Smooth muscle cell (in vitro differentiated cells): ENCODE results near the gene ATMIN. TPM values are rescaled to one million over a fixed set of nuclear protein-coding genes. Genes with fewer than 3 reads are reported as not detected.

Experiments used
- DNase-seq: peaks from one replicate; lab custom pipeline; 2025; ENCODE audit not compliant: unreplicated experiment; lab: John Stamatoyannopoulos, UW
- H2AFZ ChIP-seq: fragments of 200-600 bp; sonication (generic); 2 replicates; pipeline ENCODE4 v1.6.0; 2016; ENCODE audit warnings: antibody characterized with exemption, low read depth, mild to moderate bottlenecking
- H3F3A ChIP-seq: fragments of 200-600 bp; sonication (generic); 2 replicates; pipeline ENCODE4 v1.6.0; 2017; ENCODE audit warnings: antibody characterized with exemption, low read depth
- H3K27ac ChIP-seq: fragments of 200-600 bp; sonication (generic); 2 replicates; pipeline ENCODE4 v1.5.1; 2016; ENCODE audit warnings: low read depth, mild to moderate bottlenecking
- H3K27me3 ChIP-seq: fragments of 200-600 bp; sonication (generic); 2 replicates; pipeline ENCODE4 v1.6.1; 2016; ENCODE audit warnings: low read depth, mild to moderate bottlenecking
- H3K36me3 ChIP-seq: fragments of 200-600 bp; sonication (generic); 2 replicates; pipeline ENCODE4 v1.5.1; 2016; ENCODE audit warnings: low read depth
- H3K4me1 ChIP-seq: fragments of 200-600 bp; sonication (generic); 2 replicates; pipeline ENCODE4 v1.5.1; 2016; ENCODE audit warnings: low read depth
- H3K4me2 ChIP-seq: fragments of 200-600 bp; sonication (generic); 2 replicates; pipeline ENCODE4 v1.6.0; 2016; ENCODE audit warnings: mild to moderate bottlenecking
- H3K4me3 ChIP-seq: fragments of 200-600 bp; sonication (generic); 2 replicates; pipeline ENCODE4 v1.5.1; 2016; ENCODE audit warnings: mild to moderate bottlenecking
- H3K79me2 ChIP-seq: fragments of 200-600 bp; sonication (generic); 2 replicates; pipeline ENCODE4 v1.6.0; 2016; ENCODE audit warnings: low read depth, mild to moderate bottlenecking
- H3K9ac ChIP-seq: fragments of 200-600 bp; sonication (generic); 2 replicates; pipeline ENCODE4 v1.6.0; 2016; ENCODE audit warnings: low read depth
- H3K9me3 ChIP-seq: fragments of 200-600 bp; sonication (generic); replicated peaks from 2 replicates; pipeline ENCODE4 v1.5.1; 2016; ENCODE audit warnings: low read depth
- H4K20me1 ChIP-seq: fragments of 200-600 bp; sonication (generic); 2 replicates; pipeline ENCODE4 v1.6.0; 2016; ENCODE audit warnings: low read depth
- CTCF ChIP-seq: fragments of 200-600 bp; sonication (generic); IDR thresholded peaks from 2 replicates; pipeline ENCODE4 v1.5.1; 2017; ENCODE audit warnings: borderline replicate concordance, mild to moderate bottlenecking, antibody characterized with exemption; ENCODE audit not compliant: insufficient read depth, poor library complexity, severe bottlenecking
- WGBS: methylation state at CpG from one replicate; pipeline ENCODE4 v1.1.7; 2016; ENCODE audit warnings: low lambda C conversion rate; 5-methylcytosine and 5-hydroxymethylcytosine counted together
- polyA plus RNA-seq: library from polyadenylated mRNA; unstranded; fragments of >200 nt; fragmentation: Nextera tagmentation; extraction: Ambion mirVana; gene quantifications from 2 replicates; pipeline ENCODE4 v1.2.1, GENCODE V29; 2016
- total RNA-seq: library from RNA; depleted of rRNA; stranded (reverse); fragments of >200 nt; gene quantifications from 2 replicates; pipeline ENCODE4 v1.2.3, GENCODE V29; 2014

ATMIN gene
- total and polyA plus RNA-seq, 2 experiments from 2014 or later = 28.7 to 38.3 TPM

- Histone ChIP-seq H3K4me2 (no peak overlapping the region), H3K4me1 (no peaks in the 10 kb centered on the region), H3F3A (no peaks in the 10 kb centered on the region), H4K20me1 (no peaks in the 10 kb centered on the region), H3K79me2 (peaks cover 12% of the 10 kb centered on the region), H3K27me3 (no peaks in the 10 kb centered on the region), H2AFZ (no peak overlapping the region), H3K9me3 (no peaks in the 10 kb centered on the region), H3K36me3 (no peaks in the 10 kb centered on the region), H3K27ac (no peak overlapping the region), H3K9ac (no peak overlapping the region), H3K4me3 (no peak overlapping the region)
- WGBS = 99% methylated on average over 5 of the region's 5 CpGs
- TF ChIP-seq CTCF = no peak
- no peak for DNase-seq
Measured at GRCh38 chr16:81088836-81089235, 53.2 kb downstream of the ATMIN start.

- no peaks in the 10 kb centered on the region for H3K27me3 ChIP-seq
- H3K4me3 ChIP-seq = peak overlapping the region; percentile 93
- H4K20me1 ChIP-seq = no peaks in the 10 kb centered on the region
- no peaks in the 10 kb centered on the region for H3K9me3 ChIP-seq
- H3K4me1 ChIP-seq = no peaks in the 10 kb centered on the region
- H3K27ac ChIP-seq = no peak overlapping the region
- no peak overlapping the region for H3K9ac ChIP-seq
- H2AFZ ChIP-seq = no peak overlapping the region
- DNase-seq = no peak
- peaks cover 6% of the 10 kb centered on the region for H3F3A ChIP-seq
- H3K36me3 ChIP-seq = no peaks in the 10 kb centered on the region
- TF ChIP-seq CTCF = no peak
- WGBS = 47% methylated on average over 21 of the region's 21 CpGs
- peak overlapping the region; percentile 99 for H3K4me2 ChIP-seq
- H3K79me2 ChIP-seq = peaks cover 15% of the 10 kb centered on the region
Measured at GRCh38 chr16:81094771-81095251, 59.2 kb downstream of the ATMIN start.

GRCh38 chr16:81095653-81095952 lies 60.0 kb downstream of the ATMIN start:
- Histone ChIP-seq H2AFZ (peak overlapping the region; percentile 91), H3K27ac (peak overlapping the region; percentile 62), H3K79me2 (peaks cover 15% of the 10 kb centered on the region), H3F3A (peaks cover 6% of the 10 kb centered on the region), H3K4me3 (peak overlapping the region; percentile 93), H3K9me3 (no peaks in the 10 kb centered on the region), H3K27me3 (no peaks in the 10 kb centered on the region), H3K4me2 (peak overlapping the region; percentile 99), H3K9ac (peak overlapping the region; percentile 64), H3K36me3 (no peaks in the 10 kb centered on the region), H4K20me1 (no peaks in the 10 kb centered on the region), H3K4me1 (no peaks in the 10 kb centered on the region)
- no peak for DNase-seq
- TF ChIP-seq CTCF = no peak
- 1% methylated on average over 22 of the region's 22 CpGs for WGBS

- H3K9ac ChIP-seq = peak within 1 kb of the TSS; percentile 64
- no peak for TF ChIP-seq CTCF
- H3K4me1 ChIP-seq = no peaks in the 10 kb centered on the region
- no peaks in the 10 kb centered on the region for H3K27me3 ChIP-seq
- H4K20me1 ChIP-seq = no peaks in the 10 kb centered on the region
- peak within 1 kb of the TSS; percentile 99 for H3K4me2 ChIP-seq
- H2AFZ ChIP-seq = peak within 1 kb of the TSS; percentile 91
- H3K27ac ChIP-seq = peak within 1 kb of the TSS; percentile 62
- H3K79me2 ChIP-seq = peaks cover 15% of the 10 kb centered on the region
- peak; percentile 94 for DNase-seq
- H3F3A ChIP-seq = peaks cover 6% of the 10 kb centered on the region
- H3K9me3 ChIP-seq = no peaks in the 10 kb centered on the region
- WGBS = 8% methylated on average over 35 of the region's 83 CpGs
- H3K4me3 ChIP-seq = peak within 1 kb of the TSS; percentile 93
- H3K36me3 ChIP-seq = no peaks in the 10 kb centered on the region
Measured at GRCh38 chr16:81095953-81096714, 60.5 kb downstream of the ATMIN start, which contains the start of gene GCSH. GCSH (minus strand) TSS chr16:81096395; CDS start chr16:81096278, 117 bp downstream.
